ENCODE data around the gene TMEM269.

The TMEM269 gene

GRCh38 chr1:42832641-42833240 lies 48.0 kb downstream of the TMEM269 start:
- no peak overlapping the region for H3K4me3 ChIP-seq (ENCODE audit: low read depth, low read length)
- DNase-seq (ENCODE audit: low read depth), result no peak
- no peak for TF ChIP-seq CTCF (IDR thresholded peaks at IDR 0.05; ENCODE audit: low read depth, low read length, missing control alignments)

GRCh38 chr1:42833981-42834380 lies 49.2 kb downstream of the TMEM269 start:
- no peak overlapping the region for H3K4me3 ChIP-seq (ENCODE audit: low read depth, low read length)
- DNase-seq (ENCODE audit: low read depth), result no peak
- no peak for TF ChIP-seq CTCF (IDR thresholded peaks at IDR 0.05; ENCODE audit: low read depth, low read length, missing control alignments)

GRCh38 chr1:42834803-42835202 lies 50.0 kb downstream of the TMEM269 start:
- DNase-seq (ENCODE audit: low read depth), result no peak
- TF ChIP-seq CTCF (IDR thresholded peaks at IDR 0.05; ENCODE audit: low read depth, low read length, missing control alignments), result no peak
- H3K4me3 ChIP-seq (ENCODE audit: low read depth, low read length), result no peak overlapping the region

GRCh38 chr1:42835422-42835821 lies 50.6 kb downstream of the TMEM269 start:
- no peak overlapping the region for H3K4me3 ChIP-seq (ENCODE audit: low read depth, low read length)
- no peak for TF ChIP-seq CTCF (IDR thresholded peaks at IDR 0.05; ENCODE audit: low read depth, low read length, missing control alignments)
- DNase-seq (ENCODE audit: low read depth), result no peak

GRCh38 chr1:42837709-42838108 lies 52.9 kb downstream of the TMEM269 start:
- no peak overlapping the region for H3K4me3 ChIP-seq (ENCODE audit: low read depth, low read length)
- TF ChIP-seq CTCF (IDR thresholded peaks at IDR 0.05; ENCODE audit: low read depth, low read length, missing control alignments), result no peak
- DNase-seq (ENCODE audit: low read depth), result no peak

GRCh38 chr1:42838482-42839190 lies 53.8 kb downstream of the TMEM269 start:
- no peak for DNase-seq (ENCODE audit: low read depth)
- no peak for TF ChIP-seq CTCF (IDR thresholded peaks at IDR 0.05; ENCODE audit: low read depth, low read length, missing control alignments)

GRCh38 chr1:42841010-42841409 lies 56.2 kb downstream of the TMEM269 start:
- H3K4me3 ChIP-seq (ENCODE audit: low read depth, low read length), result no peak overlapping the region
- TF ChIP-seq CTCF (IDR thresholded peaks at IDR 0.05; ENCODE audit: low read depth, low read length, missing control alignments), result no peak
- no peak for DNase-seq (ENCODE audit: low read depth)

More at GRCh38 chr1:42838482-42839190, 53.8 kb downstream of the TMEM269 start:
- no peak overlapping the region for H3K4me3 ChIP-seq (ENCODE audit: low read depth, low read length)

Data from GM12864 (cell line).